K562 (cell line): ENCODE measurements around the gene WWP2. TPM values are rescaled to one million over a fixed set of nuclear protein-coding genes. Genes with fewer than 3 reads are reported as not detected.

ENCODE experiments used
- ATAC-seq: fragments of 200-7000 bp; cut with Tn5 transposase; 3 replicates; pipeline ENCODE4 v1.9.1; 2020; ENCODE audit warnings: moderate library complexity
- BruUV-seq: library from RNA; stranded (reverse); fragments of 400-500 nt; replicated peaks from 2 replicates; lab custom pipeline; 2021; lab: Mats Ljungman, UMichigan
- CTCF ChIA-PET: fragments of 300-600 bp; formaldehyde crosslinking; extraction: SDS; loops from one replicate; lab custom pipeline; 2021; ENCODE audit warnings: low intra/inter-chr PET ratio; lab: Yijun Ruan, JAX
- POLR2A ChIA-PET: fragments of 300-600, 350-650 bp; sonication (Branson Sonifier 250); formaldehyde crosslinking; extraction: SDS; loops from one replicate; lab custom pipeline; 2021; ENCODE audit warnings: antibody characterized with exemption, inconsistent platforms; lab: Yijun Ruan, JAX
- DNase-seq, 4 experiments: peaks; one replicate each; pipeline versions ENCODE4 v3.0.0 to v3.0.0-alpha.2; 2011 to 2018; ENCODE audit warnings: low spot score in 3 of 4, mixed read lengths in 3 of 4; ENCODE audit errors: extremely low read depth in 1 of 4
- FAIRE-seq: peaks from 2 replicates; lab custom pipeline; 2011; peaks lifted over from hg19 to GRCh38; lab: Jason Lieb, UNC
- H2AFZ ChIP-seq: 2 replicates; pipeline ENCODE4 v1.6.0; 2011; ENCODE audit warnings: low read depth, low read length, control low read depth, inconsistent platforms
- H3K27ac ChIP-seq: fragments of 200-600 bp; 3 replicates; pipeline ENCODE4 v1.8.0; 2011; ENCODE audit warnings: low read depth, mild to moderate bottlenecking, control low read depth, inconsistent platforms, low read length, moderate library complexity, mixed read lengths; ENCODE audit errors: extremely low read depth
- H3K27me3 ChIP-seq, 2 experiments: fragments of 300-600 bp in 1 of 2; 2 replicates in 1 of 2; 3 replicates in 1 of 2; pipeline versions ENCODE4 v1.6.0 to v1.8.0; 2011; ENCODE audit warnings: inconsistent platforms in 2 of 2, low read length in 2 of 2, mild to moderate bottlenecking in 1 of 2, mixed read lengths in 1 of 2, moderate library complexity in 1 of 2; ENCODE audit not compliant: control insufficient read depth in 2 of 2, insufficient read depth in 2 of 2
- H3K36me3 ChIP-seq: fragments of 300-600 bp; 3 replicates; pipeline ENCODE4 v1.8.0; 2011; ENCODE audit warnings: mild to moderate bottlenecking, low read length, inconsistent platforms; ENCODE audit not compliant: control insufficient read depth, insufficient read depth
- H3K4me1 ChIP-seq, 2 experiments: fragments of 200-600 bp in 1 of 2; replicated peaks in 1 of 2; 2 replicates in 1 of 2; 3 replicates in 1 of 2; pipeline versions ENCODE4 v1.5.1 to v1.8.0; 2011; ENCODE audit warnings: inconsistent platforms in 2 of 2, low read length in 2 of 2, mild to moderate bottlenecking in 1 of 2, mixed read lengths in 1 of 2, moderate library complexity in 1 of 2; ENCODE audit not compliant: control insufficient read depth in 2 of 2, insufficient read depth in 2 of 2
- H3K4me2 ChIP-seq: 2 replicates; pipeline ENCODE4 v1.6.1; 2011; ENCODE audit warnings: low read length, control low read depth, inconsistent platforms, mixed read lengths; ENCODE audit not compliant: insufficient read depth
- H3K4me3 ChIP-seq: fragments of 200-600 bp; sonication (generic), shearing (Covaris generic); 2 replicates; pipeline ENCODE4 v1.5.1; 2016; ENCODE audit warnings: control low read depth, inconsistent platforms
- H3K79me2 ChIP-seq: fragments of 200-600 bp; 3 replicates; pipeline ENCODE4 v1.8.0; 2011; ENCODE audit warnings: low read length, inconsistent platforms; ENCODE audit not compliant: control insufficient read depth, insufficient read depth
- H3K9ac ChIP-seq, 2 experiments: 2 replicates each; pipeline versions ENCODE4 v1.6.0 to v1.6.1; 2011; ENCODE audit warnings: low read depth in 2 of 2, low read length in 2 of 2, control low read depth in 1 of 2, inconsistent platforms in 1 of 2, mild to moderate bottlenecking in 1 of 2, mixed read lengths in 1 of 2; ENCODE audit not compliant: insufficient read depth in 1 of 2
- H3K9me1 ChIP-seq: one replicate; pipeline ENCODE4 v1.6.0; 2011; ENCODE audit warnings: inconsistent platforms, mild to moderate bottlenecking, low read length, moderate library complexity; ENCODE audit not compliant: control insufficient read depth, insufficient read depth
- H3K9me3 ChIP-seq: replicated peaks from 2 replicates; pipeline ENCODE4 v1.5.1; 2011; ENCODE audit warnings: low read depth, low read length, inconsistent platforms; ENCODE audit not compliant: control insufficient read depth, insufficient read depth
- H4K20me1 ChIP-seq: replicated peaks from 2 replicates; pipeline ENCODE4 v1.6.1; 2011; ENCODE audit warnings: low read length, inconsistent platforms, mixed read lengths; ENCODE audit not compliant: control insufficient read depth, insufficient read depth
- BHLHE40 ChIP-seq: IDR thresholded peaks from 2 replicates; pipeline ENCODE4 v1.6.1; 2011; ENCODE audit warnings: low read length, improper control_type of control experiment
- EHMT2 ChIP-seq: fragments of 450-650 bp; IDR thresholded peaks from 2 replicates; pipeline ENCODE4 v1.6.1; 2018; ENCODE audit warnings: antibody characterized with exemption
- HDAC8 ChIP-seq: fragments of 450-650 bp; IDR thresholded peaks from 2 replicates; pipeline ENCODE4 v1.6.1; 2016; ENCODE audit warnings: mild to moderate bottlenecking, missing genetic modification characterization, moderate library complexity, missing compliant biosample characterization
- MED1 ChIP-seq: sonication (generic); formaldehyde crosslinking; IDR thresholded peaks from 2 replicates; pipeline ENCODE4 v1.8.1; 2023; ENCODE audit warnings: missing genetic modification reagents, borderline replicate concordance
- NEUROD1 ChIP-seq: fragments of 150-350 bp; IDR thresholded peaks from 2 replicates; pipeline ENCODE4 v1.6.1; 2014; ENCODE audit warnings: borderline replicate concordance, low read length, low read depth; ENCODE audit not compliant: partially characterized antibody
- PPARD ChIP-seq: fragments of 250-450 bp; sonication (Bioruptor Pico); IDR thresholded peaks from 2 replicates; pipeline ENCODE4 v1.8.0; 2022; ENCODE audit warnings: inconsistent platforms, mild to moderate bottlenecking, moderate library complexity
- PTTG1 ChIP-seq: fragments of 450-650 bp; IDR thresholded peaks from 2 replicates; pipeline ENCODE4 v1.6.1; 2016; ENCODE audit warnings: low read depth, mild to moderate bottlenecking, missing genetic modification characterization, missing compliant biosample characterization
- RFX1 ChIP-seq: fragments of 450-650 bp; IDR thresholded peaks from 2 replicates; pipeline ENCODE4 v1.6.1; 2016; ENCODE audit warnings: mild to moderate bottlenecking, moderate library complexity
- SAP30 ChIP-seq: fragments of 200-600 bp; sonication (generic); IDR thresholded peaks from 2 replicates; pipeline ENCODE4 v1.6.1; 2012; ENCODE audit warnings: borderline replicate concordance, low read depth, mild to moderate bottlenecking, moderate library complexity, low read length, control low read depth, inconsistent platforms; ENCODE audit not compliant: insufficient read depth, poor library complexity, severe bottlenecking
- SRSF9 ChIP-seq: fragments of 200-400 bp; formaldehyde crosslinking; IDR thresholded peaks from 2 replicates; pipeline ENCODE4 v1.6.1; 2017; ENCODE audit warnings: low read depth, low read length, borderline replicate concordance
- ZBTB8A ChIP-seq: fragments of 450-650 bp; IDR thresholded peaks from 2 replicates; pipeline ENCODE4 v1.6.1; 2018; ENCODE audit warnings: mild to moderate bottlenecking, moderate library complexity; ENCODE audit not compliant: partially characterized antibody
- ZKSCAN3 ChIP-seq: fragments of 250-450 bp; sonication (Bioruptor Pico); IDR thresholded peaks from 2 replicates; pipeline ENCODE4 v1.4.0; 2020
- ZNF561 ChIP-seq: fragments of 450-650 bp; formaldehyde crosslinking; conservative IDR thresholded peaks from 2 replicates; pipeline ENCODE4 v1.4.0; 2020; ENCODE audit warnings: mild to moderate bottlenecking, moderate library complexity
- WGBS: fragments of 100-300 bp; shearing (Covaris generic); methylation state at CpG from one replicate; pipeline ENCODE4 v1.1.6; 2016; ENCODE audit warnings: low coverage, mixed read lengths; ENCODE audit not compliant: insufficient coverage; ENCODE audit errors: missing lambda C conversion rate; 5-methylcytosine and 5-hydroxymethylcytosine counted together
- in situ Hi-C: fragments of 300-500 bp; cut with MboI; formaldehyde crosslinking; loops from 4 replicates; pipeline ENCODE4 v1.15.0; 2018; ENCODE audit warnings: inconsistent platforms, mixed read lengths
- intact Hi-C: fragments of 100-400 bp; cut with micrococcal nuclease; formaldehyde crosslinking; loops from 2 replicates; pipeline ENCODE4 v1.14.2; 2022
- polyA plus RNA-seq, 8 experiments: library from polyadenylated mRNA; depleted of rRNA in 4 of 8; stranded (reverse) in 5 of 8; unstranded in 3 of 8; fragments of >200 nt; fragmentation: Nextera tagmentation in 2 of 8; fragmentation: Illumina TruSeq in 1 of 8; extraction: Ambion mirVana in 2 of 8; extraction: Trizol in 1 of 8; gene quantifications; 2 replicates each; pipeline versions ENCODE4 v1.2.1 to v1.2.3, GENCODE V29; 2011 to 2014; ENCODE audit warnings: inconsistent platforms in 1 of 8, missing spikeins in 1 of 8
- total RNA-seq, 7 experiments: library from RNA; depleted of rRNA in 6 of 7; stranded (reverse); fragments of >200 nt in 6 of 7; fragmentation: Illumina TruSeq in 2 of 7; extraction: Trizol in 2 of 7; gene quantifications; 2 replicates each; pipeline versions ENCODE4 v1.2.1 to v1.2.3, GENCODE V29; 2011 to 2021; ENCODE audit warnings: low replicate concordance in 1 of 7
- TF ChIP-seq, protein P1 (sequence below): fragments of 450-650 bp; formaldehyde crosslinking; IDR thresholded peaks from 2 replicates; pipeline ENCODE4 v1.4.0; 2022; ENCODE audit warnings: missing genetic modification characterization
- TF ChIP-seq, protein P2 (sequence below), 2 experiments: fragments of 250-450 bp in 1 of 2; fragments of 450-650 bp in 1 of 2; sonication (Bioruptor Pico) in 1 of 2; IDR thresholded peaks; 2 replicates each; pipeline versions ENCODE4 v1.6.1 to v1.8.0; 2016 to 2021; ENCODE audit warnings: mild to moderate bottlenecking in 2 of 2, moderate library complexity in 2 of 2, missing compliant biosample characterization in 1 of 2, missing genetic modification characterization in 1 of 2
- TF ChIP-seq, protein P3 (sequence below), 2 experiments: fragments of 450-650 bp in 1 of 2; sonication (generic) in 1 of 2; formaldehyde crosslinking; conservative IDR thresholded peaks; 2 replicates each; pipeline versions ENCODE4 v1.4.0 to v1.8.1; 2020 to 2022; ENCODE audit warnings: mild to moderate bottlenecking in 1 of 2, missing genetic modification reagents in 1 of 2
- TF ChIP-seq, protein P4 (sequence below): sonication (generic); formaldehyde crosslinking; IDR thresholded peaks from 2 replicates; pipeline ENCODE4 v1.8.1; 2022; ENCODE audit warnings: missing genetic modification reagents

WWP2 gene
- total and polyA plus RNA-seq, 9 of the 15 experiments (the other 6 are each of a cell fraction or from before 2014, with no cell fraction given): 1.9 to 34.4 (median 14.6) TPM

DNA sequence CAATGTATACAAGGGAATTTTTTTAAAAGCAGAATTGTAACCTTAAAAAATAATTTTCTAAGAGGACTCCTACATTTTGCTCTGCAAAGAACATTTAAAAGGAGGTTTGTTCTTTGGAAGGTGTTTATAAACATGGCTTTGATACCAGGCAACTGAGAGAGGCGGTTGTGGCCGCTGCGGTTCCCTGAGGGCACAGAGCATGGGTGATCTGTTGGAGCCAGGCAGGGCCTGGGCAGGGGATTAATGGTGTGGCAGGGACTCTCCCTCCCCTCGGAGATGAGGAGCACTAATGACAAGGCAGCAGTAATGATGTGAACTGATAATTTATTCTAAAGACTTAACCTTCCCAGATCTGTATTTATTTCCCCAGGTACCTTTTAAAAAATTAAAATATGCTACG, 65.4 kb downstream of the WWP2 start:
- H2AFZ ChIP-seq: no peak overlapping the region
- H3K9ac ChIP-seq: no peak overlapping the region
- DNase-seq (no peak), FAIRE-seq (no peak), ATAC-seq (no peak)
- H3K9me1 ChIP-seq: no peaks in the 10 kb centered on the region
- no peaks in the 10 kb centered on the region for H3K36me3 ChIP-seq
- POLR2A ChIA-PET: no interaction called here
- no TSS peak for BruUV-seq
- no peaks in the 10 kb centered on the region for H3K27me3 ChIP-seq
- no peak overlapping the region for H3K4me3 ChIP-seq
- H3K27ac ChIP-seq: no peak overlapping the region
- in situ Hi-C loops: no loop called here
- no peaks in the 10 kb centered on the region for H3K9me3 ChIP-seq
- H3K4me1 ChIP-seq: no peaks in the 10 kb centered on the region; a peak in 1 of 5 replicates
- H3K79me2 ChIP-seq: no peaks in the 10 kb centered on the region
- TF ChIP-seq, protein P1, sequence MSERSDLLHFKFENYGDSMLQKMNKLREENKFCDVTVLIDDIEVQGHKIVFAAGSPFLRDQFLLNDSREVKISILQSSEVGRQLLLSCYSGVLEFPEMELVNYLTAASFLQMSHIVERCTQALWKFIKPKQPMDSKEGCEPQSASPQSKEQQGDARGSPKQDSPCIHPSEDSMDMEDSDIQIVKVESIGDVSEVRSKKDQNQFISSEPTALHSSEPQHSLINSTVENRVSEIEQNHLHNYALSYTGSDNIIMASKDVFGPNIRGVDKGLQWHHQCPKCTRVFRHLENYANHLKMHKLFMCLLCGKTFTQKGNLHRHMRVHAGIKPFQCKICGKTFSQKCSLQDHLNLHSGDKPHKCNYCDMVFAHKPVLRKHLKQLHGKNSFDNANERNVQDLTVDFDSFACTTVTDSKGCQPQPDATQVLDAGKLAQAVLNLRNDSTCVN (CRISPR knock-in tag): no peak
- no peak for TF ChIP-seq RFX1
- TF ChIP-seq PPARD (CRISPR knock-in tag): no peak
- TF ChIP-seq, protein P2, sequence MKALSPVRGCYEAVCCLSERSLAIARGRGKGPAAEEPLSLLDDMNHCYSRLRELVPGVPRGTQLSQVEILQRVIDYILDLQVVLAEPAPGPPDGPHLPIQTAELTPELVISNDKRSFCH (CRISPR knock-in tag; IDR thresholded peaks at IDR 0.05): no peak
- TF ChIP-seq, protein P2 (tag; IDR thresholded peaks at IDR 0.05): no peak
- TF ChIP-seq PTTG1 (tag): no peak
- TF ChIP-seq ZNF561 (CRISPR knock-in tag): no peak
- TF ChIP-seq ZKSCAN3 (CRISPR knock-in tag): no peak
- no peak for TF ChIP-seq SRSF9
- TF ChIP-seq, protein P3, sequence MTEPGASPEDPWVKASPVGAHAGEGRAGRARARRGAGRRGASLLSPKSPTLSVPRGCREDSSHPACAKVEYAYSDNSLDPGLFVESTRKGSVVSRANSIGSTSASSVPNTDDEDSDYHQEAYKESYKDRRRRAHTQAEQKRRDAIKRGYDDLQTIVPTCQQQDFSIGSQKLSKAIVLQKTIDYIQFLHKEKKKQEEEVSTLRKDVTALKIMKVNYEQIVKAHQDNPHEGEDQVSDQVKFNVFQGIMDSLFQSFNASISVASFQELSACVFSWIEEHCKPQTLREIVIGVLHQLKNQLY (CRISPR knock-in tag; conservative IDR thresholded peaks at IDR 0.05): no peak
- TF ChIP-seq NEUROD1: no peak
- TF ChIP-seq, protein P4, sequence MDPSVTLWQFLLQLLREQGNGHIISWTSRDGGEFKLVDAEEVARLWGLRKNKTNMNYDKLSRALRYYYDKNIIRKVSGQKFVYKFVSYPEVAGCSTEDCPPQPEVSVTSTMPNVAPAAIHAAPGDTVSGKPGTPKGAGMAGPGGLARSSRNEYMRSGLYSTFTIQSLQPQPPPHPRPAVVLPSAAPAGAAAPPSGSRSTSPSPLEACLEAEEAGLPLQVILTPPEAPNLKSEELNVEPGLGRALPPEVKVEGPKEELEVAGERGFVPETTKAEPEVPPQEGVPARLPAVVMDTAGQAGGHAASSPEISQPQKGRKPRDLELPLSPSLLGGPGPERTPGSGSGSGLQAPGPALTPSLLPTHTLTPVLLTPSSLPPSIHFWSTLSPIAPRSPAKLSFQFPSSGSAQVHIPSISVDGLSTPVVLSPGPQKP: no peak
- no peak for TF ChIP-seq BHLHE40
- no peak for TF ChIP-seq ZBTB8A
- TF ChIP-seq SAP30: no peak
- no peak for TF ChIP-seq MED1 (CRISPR knock-in tag)
- no peak for TF ChIP-seq EHMT2
- no peak for TF ChIP-seq HDAC8 (tag)
- TF ChIP-seq, all 486 proteins: peak for 0
- 80% methylated on average over 5 of the region's 5 CpGs for WGBS
- Histone ChIP-seq H3K4me2 (no peak overlapping the region), H4K20me1 (no peaks in the 10 kb centered on the region)
- CTCF ChIA-PET: no interaction called here
- intact Hi-C loops: no loop called here
